Measurements from ENCODE around the gene SHOX.

DNA sequence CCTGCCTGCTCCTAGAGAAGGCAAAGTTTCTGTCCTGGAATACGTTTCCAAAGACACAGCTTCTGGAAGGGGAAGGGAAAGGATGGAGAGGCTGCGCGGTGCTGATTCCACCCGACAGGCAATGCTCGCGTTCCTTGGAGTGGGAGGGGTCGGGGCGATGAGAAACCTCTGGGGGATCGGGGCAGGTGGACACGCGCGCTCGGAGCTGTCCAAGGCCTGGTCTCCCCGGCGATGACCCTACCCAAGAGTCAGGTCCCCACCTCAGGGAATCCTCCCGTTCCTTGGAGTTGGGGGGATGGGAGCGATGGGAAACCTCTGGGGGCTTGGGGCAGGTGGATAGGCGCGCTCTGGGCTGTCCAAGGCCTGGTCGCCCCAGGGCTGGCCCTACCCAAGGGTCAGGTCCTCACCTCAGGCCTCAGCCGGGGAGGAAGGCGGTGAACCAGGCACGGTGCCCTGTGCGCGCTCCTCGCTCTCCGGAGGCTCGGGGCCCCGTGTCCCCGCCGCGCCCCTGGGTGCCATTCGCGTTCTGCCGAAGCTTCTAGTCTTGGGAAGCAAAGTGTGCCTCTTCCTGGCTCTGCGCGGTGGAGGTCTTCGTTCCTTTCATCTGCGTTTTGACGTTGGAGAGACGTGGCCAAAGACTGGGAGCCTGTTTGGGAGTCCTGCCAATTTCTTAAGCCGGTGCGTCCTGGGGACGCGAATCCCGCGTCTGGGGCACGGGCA is 10.6 kb upstream of the SHOX start:
- TF ChIP-seq GATA2 (IDR thresholded peaks at IDR 0.05; ENCODE audit: low read depth, low read length) (no peak), GATA3 (IDR thresholded peaks at IDR 0.05; ENCODE audit: low read depth, low read length) (no peak)
